ENCODE data around the gene FBLN1. TPM values are rescaled to one million over a fixed set of nuclear protein-coding genes. Genes with fewer than 3 reads are reported as not detected.

The FBLN1 gene
- total and polyA plus RNA-seq, 2 donors (not counting 3 experiments of a cell fraction or from before 2014, with no cell fraction given): 1.2 to 4.0 TPM

DNA sequence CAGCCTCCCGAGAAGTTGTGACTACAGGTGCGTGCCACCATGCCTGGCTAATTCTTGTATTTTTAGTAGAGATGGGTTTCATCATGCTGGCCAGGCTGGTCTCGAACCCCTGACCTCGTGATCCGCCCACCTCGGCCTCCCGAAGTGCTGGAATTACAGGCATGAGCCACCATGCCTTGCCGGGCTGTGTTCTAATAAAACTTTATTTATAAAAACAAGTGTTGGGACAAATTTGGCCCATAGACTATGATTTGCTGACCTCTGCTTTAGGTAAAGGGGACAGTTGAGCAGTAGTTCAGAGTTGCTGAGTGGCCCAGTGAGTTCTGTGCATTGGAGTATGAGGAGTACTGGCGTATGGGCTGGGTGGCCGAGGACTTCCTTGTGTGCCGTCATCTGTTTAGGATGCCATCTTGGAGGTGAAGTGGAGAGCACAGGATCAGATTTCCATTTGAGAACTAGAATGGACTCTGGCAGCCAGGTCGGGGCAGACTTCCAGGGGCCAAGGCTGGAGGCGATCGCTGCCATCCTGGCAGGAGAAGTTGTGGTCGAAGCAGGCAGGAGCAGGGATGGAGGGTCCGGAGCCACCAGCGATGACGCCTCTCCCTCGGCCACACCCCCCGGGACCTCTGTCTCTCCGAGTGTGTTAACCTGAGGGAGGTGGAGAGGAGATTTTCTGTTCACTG lies 43.8 kb downstream of the FBLN1 start:
- H4K20me1 ChIP-seq (replicated peaks; ENCODE audit: control insufficient read depth, extremely low read depth, insufficient read depth, low read length): no peaks in the 10 kb centered on the region
- POLR2A ChIA-PET: no interaction called here
- H3K9ac ChIP-seq (replicated peaks; ENCODE audit: extremely low read depth, insufficient read depth, low read length): no peak overlapping the region
- H3K79me2 ChIP-seq (ENCODE audit: control insufficient read depth, insufficient read depth, low read length): no peaks in the 10 kb centered on the region
- no peak for FAIRE-seq
- no peaks in the 10 kb centered on the region for H3K4me1 ChIP-seq (ENCODE audit: control insufficient read depth, extremely low read depth, insufficient read depth, low read length)
- no peak overlapping the region for H2AFZ ChIP-seq (ENCODE audit: low read depth, low read length)
- CTCF ChIA-PET: no interaction called here
- no peak overlapping the region for H3K4me3 ChIP-seq (replicated peaks in 1 of 3; ENCODE audit: insufficient read depth in 1 of 3, low read depth in 1 of 3, low read length in 3 of 3)
- intact Hi-C loops (cut with micrococcal nuclease) (no loop called here), dilution Hi-C loops (cut with MboI; ENCODE audit: extremely low pct_ligation_motif_present, low sequenced_read_pairs) (no loop called here)
- H3K27ac ChIP-seq (ENCODE audit: insufficient read depth, low read depth, low read length): no peak overlapping the region
- no peaks in the 10 kb centered on the region for H3K27me3 ChIP-seq (ENCODE audit: control insufficient read depth in 2 of 2, insufficient read depth in 2 of 2, low read length in 2 of 2)
- no peaks in the 10 kb centered on the region for H3K36me3 ChIP-seq (ENCODE audit: control insufficient read depth in 2 of 2, extremely low read depth in 1 of 2, insufficient read depth in 2 of 2, low read length in 2 of 2)
- no peak for DNase-seq (ENCODE audit: low read depth, low spot score)
- no peak for TF ChIP-seq POLR2A (IDR thresholded peaks at IDR 0.05; ENCODE audit: low read depth, low read length)
- TF ChIP-seq POLR2AphosphoS5 (IDR thresholded peaks at IDR 0.05; ENCODE audit: insufficient read depth, low read depth, low read length): no peak
- TF ChIP-seq, protein P1, sequence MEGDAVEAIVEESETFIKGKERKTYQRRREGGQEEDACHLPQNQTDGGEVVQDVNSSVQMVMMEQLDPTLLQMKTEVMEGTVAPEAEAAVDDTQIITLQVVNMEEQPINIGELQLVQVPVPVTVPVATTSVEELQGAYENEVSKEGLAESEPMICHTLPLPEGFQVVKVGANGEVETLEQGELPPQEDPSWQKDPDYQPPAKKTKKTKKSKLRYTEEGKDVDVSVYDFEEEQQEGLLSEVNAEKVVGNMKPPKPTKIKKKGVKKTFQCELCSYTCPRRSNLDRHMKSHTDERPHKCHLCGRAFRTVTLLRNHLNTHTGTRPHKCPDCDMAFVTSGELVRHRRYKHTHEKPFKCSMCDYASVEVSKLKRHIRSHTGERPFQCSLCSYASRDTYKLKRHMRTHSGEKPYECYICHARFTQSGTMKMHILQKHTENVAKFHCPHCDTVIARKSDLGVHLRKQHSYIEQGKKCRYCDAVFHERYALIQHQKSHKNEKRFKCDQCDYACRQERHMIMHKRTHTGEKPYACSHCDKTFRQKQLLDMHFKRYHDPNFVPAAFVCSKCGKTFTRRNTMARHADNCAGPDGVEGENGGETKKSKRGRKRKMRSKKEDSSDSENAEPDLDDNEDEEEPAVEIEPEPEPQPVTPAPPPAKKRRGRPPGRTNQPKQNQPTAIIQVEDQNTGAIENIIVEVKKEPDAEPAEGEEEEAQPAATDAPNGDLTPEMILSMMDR (IDR thresholded peaks at IDR 0.05; ENCODE audit: extremely low read depth in 1 of 2, insufficient read depth in 1 of 2, low read depth in 1 of 2, low read length in 2 of 2): no peak
- no peak for TF ChIP-seq MYC (IDR thresholded peaks at IDR 0.05; ENCODE audit: low read depth, low read length)
- no peak for TF ChIP-seq JUN (IDR thresholded peaks at IDR 0.05; ENCODE audit: borderline replicate concordance, insufficient read depth, insufficient read length, low read depth)
- BruUV-seq (replicated peaks): no TSS peak
- no peak overlapping the region for H3K4me2 ChIP-seq (ENCODE audit: insufficient read depth, low read length)
- H3K9me3 ChIP-seq (replicated peaks; ENCODE audit: control insufficient read depth, insufficient read depth, low read length): no peaks in the 10 kb centered on the region
- no peaks in the 10 kb centered on the region for H3K9me1 ChIP-seq (replicated peaks; ENCODE audit: control insufficient read depth, extremely low read depth, insufficient read depth, low read length)

DNA sequence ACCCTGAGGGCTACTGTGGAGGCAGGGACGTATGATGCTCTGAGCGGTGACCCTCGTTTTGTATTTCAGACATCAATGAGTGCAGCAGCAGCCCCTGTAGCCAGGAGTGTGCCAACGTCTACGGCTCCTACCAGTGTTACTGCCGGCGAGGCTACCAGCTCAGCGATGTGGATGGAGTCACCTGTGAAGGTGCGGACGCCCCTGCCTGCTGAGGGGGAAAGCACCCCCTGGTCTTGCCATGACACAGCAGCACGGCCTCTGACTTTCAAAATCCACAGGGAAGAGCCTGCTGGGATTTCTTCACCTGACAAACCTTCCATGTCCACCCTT lies 44.3 kb downstream of the FBLN1 start:
- no peaks in the 10 kb centered on the region for H3K9me3 ChIP-seq (replicated peaks; ENCODE audit: control insufficient read depth, insufficient read depth, low read length)
- H3K9ac ChIP-seq (replicated peaks; ENCODE audit: extremely low read depth, insufficient read depth, low read length): no peak overlapping the region
- no peak overlapping the region for H3K27ac ChIP-seq (ENCODE audit: insufficient read depth, low read depth, low read length)
- no TSS peak for BruUV-seq (replicated peaks)
- H3K79me2 ChIP-seq (ENCODE audit: control insufficient read depth, insufficient read depth, low read length): no peaks in the 10 kb centered on the region
- H3K9me1 ChIP-seq (replicated peaks; ENCODE audit: control insufficient read depth, extremely low read depth, insufficient read depth, low read length): no peaks in the 10 kb centered on the region
- no peaks in the 10 kb centered on the region for H4K20me1 ChIP-seq (replicated peaks; ENCODE audit: control insufficient read depth, extremely low read depth, insufficient read depth, low read length)
- H3K27me3 ChIP-seq (ENCODE audit: control insufficient read depth in 2 of 2, insufficient read depth in 2 of 2, low read length in 2 of 2): no peaks in the 10 kb centered on the region
- no peak overlapping the region for H3K4me2 ChIP-seq (ENCODE audit: insufficient read depth, low read length)
- no peaks in the 10 kb centered on the region for H3K36me3 ChIP-seq (ENCODE audit: control insufficient read depth in 2 of 2, extremely low read depth in 1 of 2, insufficient read depth in 2 of 2, low read length in 2 of 2)
- no peak for FAIRE-seq
- TF ChIP-seq FOS (IDR thresholded peaks at IDR 0.05; ENCODE audit: borderline replicate concordance, insufficient read depth, low read length) (no peak), POLR2A (IDR thresholded peaks at IDR 0.05; ENCODE audit: low read depth, low read length) (no peak), JUN (IDR thresholded peaks at IDR 0.05; ENCODE audit: borderline replicate concordance, insufficient read depth, insufficient read length, low read depth) (no peak), MYC (IDR thresholded peaks at IDR 0.05; ENCODE audit: low read depth, low read length) (no peak), POLR2AphosphoS5 (IDR thresholded peaks at IDR 0.05; ENCODE audit: insufficient read depth, low read depth, low read length) (no peak), EZH2 (IDR thresholded peaks at IDR 0.05; ENCODE audit: borderline replicate concordance, low read depth, low read length, severe bottlenecking) (no peak), GATA2 (IDR thresholded peaks at IDR 0.05; ENCODE audit: insufficient read depth, insufficient read length, low read depth, low read length) (no peak)
- TF ChIP-seq, protein P1 (IDR thresholded peaks at IDR 0.05; ENCODE audit: extremely low read depth in 1 of 2, insufficient read depth in 1 of 2, low read depth in 1 of 2, low read length in 2 of 2): no peak
- TF ChIP-seq, protein P2, sequence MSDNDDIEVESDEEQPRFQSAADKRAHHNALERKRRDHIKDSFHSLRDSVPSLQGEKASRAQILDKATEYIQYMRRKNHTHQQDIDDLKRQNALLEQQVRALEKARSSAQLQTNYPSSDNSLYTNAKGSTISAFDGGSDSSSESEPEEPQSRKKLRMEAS (IDR thresholded peaks at IDR 0.05; ENCODE audit: insufficient read depth, insufficient read length): no peak
- H3K4me3 ChIP-seq (replicated peaks in 1 of 3; ENCODE audit: insufficient read depth in 1 of 3, low read depth in 1 of 3, low read length in 3 of 3): no peak overlapping the region
- ChIA-PET CTCF (no interaction called here), POLR2A (no interaction called here)
- H3K4me1 ChIP-seq (ENCODE audit: control insufficient read depth, extremely low read depth, insufficient read depth, low read length): no peaks in the 10 kb centered on the region
- dilution Hi-C loops (cut with MboI; ENCODE audit: extremely low pct_ligation_motif_present, low sequenced_read_pairs) (no loop called here), intact Hi-C loops (cut with micrococcal nuclease) (no loop called here)
- no peak for DNase-seq (ENCODE audit: low read depth, low spot score)
- H2AFZ ChIP-seq (ENCODE audit: low read depth, low read length): no peak overlapping the region

Measured in endothelial cell of umbilical vein (primary cell).